GM11168 (cell line): ENCODE measurements around the gene KIF23.

ENCODE experiments used
- in situ Hi-C: fragments of 300-500 bp; cut with MboI; formaldehyde crosslinking; loops from one replicate; pipeline ENCODE4 v1.12.0; 2022; ENCODE audit warnings: low sequenced_read_pairs; ENCODE audit not compliant: unreplicated experiment

KIF23 gene

GRCh38 chr15:69460481-69460880 lies 46.3 kb downstream of the KIF23 start:
- in situ Hi-C loops: no loop called here

GRCh38 chr15:69462030-69462492 lies 47.9 kb downstream of the KIF23 start:
- in situ Hi-C loops: no loop called here

- in situ Hi-C loops: no loop called here
Observed at GRCh38 chr15:69462493-69463181, 48.5 kb downstream of the KIF23 start.

GRCh38 chr15:69463182-69463756 lies 49.1 kb downstream of the KIF23 start:
- in situ Hi-C loops: no loop called here

- in situ Hi-C loops: no loop called here
Observed at GRCh38 chr15:69465253-69465652, 51.1 kb downstream of the KIF23 start.

- in situ Hi-C loops: no loop called here
Observed at GRCh38 chr15:69466733-69467132, 52.6 kb downstream of the KIF23 start.

GRCh38 chr15:69467636-69468035 lies 53.5 kb downstream of the KIF23 start:
- in situ Hi-C loops: no loop called here

GRCh38 chr15:69468241-69469121 lies 54.3 kb downstream of the KIF23 start:
- in situ Hi-C loops: no loop called here

- in situ Hi-C loops: no loop called here
Observed at GRCh38 chr15:69469467-69470201, 55.5 kb downstream of the KIF23 start.

GRCh38 chr15:69472046-69472445 lies 57.9 kb downstream of the KIF23 start:
- in situ Hi-C loops: no loop called here

- in situ Hi-C loops: no loop called here
Observed at GRCh38 chr15:69472562-69472961, 58.4 kb downstream of the KIF23 start.

GRCh38 chr15:69474291-69474690 lies 60.1 kb downstream of the KIF23 start:
- in situ Hi-C loops: no loop called here

- in situ Hi-C loops: no loop called here
Observed at GRCh38 chr15:69474846-69475455, 60.8 kb downstream of the KIF23 start.

- in situ Hi-C loops: no loop called here
Observed at GRCh38 chr15:69475769-69476358, 61.7 kb downstream of the KIF23 start.

- in situ Hi-C loops: no loop called here
Observed at GRCh38 chr15:69476704-69477473, 62.7 kb downstream of the KIF23 start.

GRCh38 chr15:69478259-69478781 lies 64.2 kb downstream of the KIF23 start:
- in situ Hi-C loops: no loop called here

GRCh38 chr15:69479081-69479480 lies 64.9 kb downstream of the KIF23 start:
- in situ Hi-C loops: no loop called here

- in situ Hi-C loops: no loop called here
Observed at GRCh38 chr15:69479971-69480370, 65.8 kb downstream of the KIF23 start.

- in situ Hi-C loops: no loop called here
Observed at GRCh38 chr15:69480932-69481331, 66.8 kb downstream of the KIF23 start.
